ENCODE measurements around the gene HRNR.

- TF ChIP-seq CTCF (IDR thresholded peaks at IDR 0.05) = no peak
- TF ChIP-seq POLR2A (IDR thresholded peaks at IDR 0.05) = no peak
- no peak for TF ChIP-seq EP300 (IDR thresholded peaks at IDR 0.05)
- no peak for TF ChIP-seq POLR2AphosphoS5 (IDR thresholded peaks at IDR 0.05)
These were observed 54.5 kb downstream of the HRNR start for GRCh38 chr1:152169366-152170025.
